ENCODE data around the gene PPIL1. TPM values are rescaled to one million over a fixed set of nuclear protein-coding genes. Genes with fewer than 3 reads are reported as not detected.
A peak's percentile ranks its signal among the peaks of the same experiment; 100 is the strongest.

Gene PPIL1
- total and polyA plus RNA-seq, 2 of the 13 experiments (the other 11 are each of a cell fraction or from before 2014, with no cell fraction given): 74.2 to 144 TPM

GRCh38 chr6:36840432-36841403 lies 33.9 kb downstream of the PPIL1 start (continued):
- TF ChIP-seq SMAD3 (CRISPR knock-in tag; IDR thresholded peaks at IDR 0.05) (no peak), ZNF343 (CRISPR knock-in tag; IDR thresholded peaks at IDR 0.05) (no peak), TBX3 (IDR thresholded peaks at IDR 0.05; ENCODE audit: borderline replicate concordance) (no peak), TAF15 (IDR thresholded peaks at IDR 0.05; ENCODE audit: low read depth, low read length, poor library complexity, severe bottlenecking) (no peak), SNAPC2 (CRISPR knock-in tag; IDR thresholded peaks at IDR 0.05) (no peak), ZBTB37 (CRISPR knock-in tag; IDR thresholded peaks at IDR 0.05) (no peak), HOXA3 (CRISPR knock-in tag; IDR thresholded peaks at IDR 0.05) (no peak), ZNF879 (CRISPR knock-in tag; IDR thresholded peaks at IDR 0.05) (no peak), ZNF432 (CRISPR knock-in tag; IDR thresholded peaks at IDR 0.05; ENCODE audit: borderline replicate concordance) (no peak), ATF7 (IDR thresholded peaks at IDR 0.05) (no peak), ATF7 (CRISPR knock-in tag; IDR thresholded peaks at IDR 0.05) (no peak), PHF20 (CRISPR knock-in tag; IDR thresholded peaks at IDR 0.05) (no peak), ZNF546 (CRISPR knock-in tag; conservative IDR thresholded peaks at IDR 0.05) (no peak), ZNF121 (CRISPR knock-in tag; IDR thresholded peaks at IDR 0.05) (no peak), ZBED4 (CRISPR knock-in tag; IDR thresholded peaks at IDR 0.05; ENCODE audit: borderline replicate concordance) (no peak), MAZ (IDR thresholded peaks at IDR 0.05; ENCODE audit: borderline replicate concordance, low read depth, low read length) (no peak), MAZ (CRISPR knock-in tag; IDR thresholded peaks at IDR 0.05; ENCODE audit: low read depth) (peak; percentile 30; the same call in 1 of the 2 replicates)
- TF ChIP-seq, protein P1, sequence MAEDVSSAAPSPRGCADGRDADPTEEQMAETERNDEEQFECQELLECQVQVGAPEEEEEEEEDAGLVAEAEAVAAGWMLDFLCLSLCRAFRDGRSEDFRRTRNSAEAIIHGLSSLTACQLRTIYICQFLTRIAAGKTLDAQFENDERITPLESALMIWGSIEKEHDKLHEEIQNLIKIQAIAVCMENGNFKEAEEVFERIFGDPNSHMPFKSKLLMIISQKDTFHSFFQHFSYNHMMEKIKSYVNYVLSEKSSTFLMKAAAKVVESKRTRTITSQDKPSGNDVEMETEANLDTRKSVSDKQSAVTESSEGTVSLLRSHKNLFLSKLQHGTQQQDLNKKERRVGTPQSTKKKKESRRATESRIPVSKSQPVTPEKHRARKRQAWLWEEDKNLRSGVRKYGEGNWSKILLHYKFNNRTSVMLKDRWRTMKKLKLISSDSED (CRISPR knock-in tag; IDR thresholded peaks at IDR 0.05): no peak
- TF ChIP-seq, protein P2, sequence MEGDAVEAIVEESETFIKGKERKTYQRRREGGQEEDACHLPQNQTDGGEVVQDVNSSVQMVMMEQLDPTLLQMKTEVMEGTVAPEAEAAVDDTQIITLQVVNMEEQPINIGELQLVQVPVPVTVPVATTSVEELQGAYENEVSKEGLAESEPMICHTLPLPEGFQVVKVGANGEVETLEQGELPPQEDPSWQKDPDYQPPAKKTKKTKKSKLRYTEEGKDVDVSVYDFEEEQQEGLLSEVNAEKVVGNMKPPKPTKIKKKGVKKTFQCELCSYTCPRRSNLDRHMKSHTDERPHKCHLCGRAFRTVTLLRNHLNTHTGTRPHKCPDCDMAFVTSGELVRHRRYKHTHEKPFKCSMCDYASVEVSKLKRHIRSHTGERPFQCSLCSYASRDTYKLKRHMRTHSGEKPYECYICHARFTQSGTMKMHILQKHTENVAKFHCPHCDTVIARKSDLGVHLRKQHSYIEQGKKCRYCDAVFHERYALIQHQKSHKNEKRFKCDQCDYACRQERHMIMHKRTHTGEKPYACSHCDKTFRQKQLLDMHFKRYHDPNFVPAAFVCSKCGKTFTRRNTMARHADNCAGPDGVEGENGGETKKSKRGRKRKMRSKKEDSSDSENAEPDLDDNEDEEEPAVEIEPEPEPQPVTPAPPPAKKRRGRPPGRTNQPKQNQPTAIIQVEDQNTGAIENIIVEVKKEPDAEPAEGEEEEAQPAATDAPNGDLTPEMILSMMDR (CRISPR knock-in tag; IDR thresholded peaks at IDR 0.05): no peak

All from HepG2 (cell line).